ENCODE results near the gene RAI1.

The RAI1 gene

GRCh38 chr17:17770632-17771044, 89.4 kb downstream of the RAI1 start:
- DNase-seq, result no peak

GRCh38 chr17:17771498-17772201, 90.4 kb downstream of the RAI1 start:
- no peak for DNase-seq

DNA sequence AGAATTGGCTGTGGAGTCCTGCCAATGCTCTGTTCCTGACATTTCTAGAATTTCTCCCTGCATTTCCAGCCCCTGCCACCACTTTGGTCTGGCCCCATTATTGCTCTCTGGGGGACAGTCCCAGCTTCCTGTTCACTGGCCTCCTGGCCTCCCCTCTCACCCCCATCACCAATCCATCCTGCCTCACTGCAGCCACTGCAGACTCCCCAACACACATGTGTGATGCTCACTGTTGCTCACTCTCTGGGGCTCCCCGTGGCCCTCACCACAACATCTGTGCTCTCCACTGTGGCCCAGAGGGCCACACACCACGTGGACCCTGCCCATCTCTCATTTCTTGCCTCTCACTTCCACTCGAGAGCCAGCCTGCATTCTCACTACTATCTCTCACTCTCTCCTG, 91.0 kb downstream of the RAI1 start:
- no peak for DNase-seq

DNA sequence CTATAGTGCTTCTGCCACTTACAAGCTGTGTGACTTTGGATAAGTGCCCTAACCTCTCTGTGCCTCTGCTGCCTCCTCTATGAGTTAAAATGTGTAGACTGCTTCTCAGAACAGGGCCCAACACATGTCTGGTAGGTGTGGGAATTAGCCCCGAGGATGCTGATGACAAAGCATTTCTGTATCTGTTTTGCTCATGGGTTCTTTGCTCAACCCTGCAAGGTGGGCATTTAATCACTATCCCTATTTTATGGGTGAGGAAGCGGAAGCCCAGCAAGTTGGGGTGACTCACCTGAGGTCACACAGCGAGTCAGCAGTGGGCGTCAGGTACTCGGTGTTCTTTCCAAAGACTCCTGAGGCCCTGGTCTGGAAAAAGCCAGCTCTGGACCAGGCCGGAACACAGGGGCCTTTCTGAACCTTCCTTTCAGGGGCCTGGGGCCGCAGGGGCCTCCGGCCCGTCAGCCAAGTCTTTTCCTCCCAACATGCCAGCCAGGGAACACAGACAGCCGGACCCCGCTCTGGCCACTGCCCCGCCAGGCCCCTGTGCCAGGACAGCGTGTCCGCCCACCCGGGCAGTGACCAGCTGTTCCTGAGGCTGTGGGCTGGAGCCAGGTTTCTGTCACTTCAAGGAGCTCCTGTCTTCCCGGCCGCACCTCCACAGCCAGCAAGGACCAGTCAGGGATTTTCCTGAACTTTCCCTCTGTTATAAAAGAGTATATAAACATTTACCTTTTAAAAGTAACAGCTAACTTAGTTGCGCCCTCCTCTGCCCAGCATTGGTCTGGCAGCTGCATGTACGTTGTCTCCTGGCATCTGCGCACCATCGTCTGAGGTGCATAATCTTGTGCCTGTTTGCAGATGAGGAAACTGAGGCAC, 93.0 kb downstream of the RAI1 start:
- no peak for DNase-seq

GRCh38 chr17:17776889-17777288, 95.6 kb downstream of the RAI1 start:
- DNase-seq, result no peak

DNA sequence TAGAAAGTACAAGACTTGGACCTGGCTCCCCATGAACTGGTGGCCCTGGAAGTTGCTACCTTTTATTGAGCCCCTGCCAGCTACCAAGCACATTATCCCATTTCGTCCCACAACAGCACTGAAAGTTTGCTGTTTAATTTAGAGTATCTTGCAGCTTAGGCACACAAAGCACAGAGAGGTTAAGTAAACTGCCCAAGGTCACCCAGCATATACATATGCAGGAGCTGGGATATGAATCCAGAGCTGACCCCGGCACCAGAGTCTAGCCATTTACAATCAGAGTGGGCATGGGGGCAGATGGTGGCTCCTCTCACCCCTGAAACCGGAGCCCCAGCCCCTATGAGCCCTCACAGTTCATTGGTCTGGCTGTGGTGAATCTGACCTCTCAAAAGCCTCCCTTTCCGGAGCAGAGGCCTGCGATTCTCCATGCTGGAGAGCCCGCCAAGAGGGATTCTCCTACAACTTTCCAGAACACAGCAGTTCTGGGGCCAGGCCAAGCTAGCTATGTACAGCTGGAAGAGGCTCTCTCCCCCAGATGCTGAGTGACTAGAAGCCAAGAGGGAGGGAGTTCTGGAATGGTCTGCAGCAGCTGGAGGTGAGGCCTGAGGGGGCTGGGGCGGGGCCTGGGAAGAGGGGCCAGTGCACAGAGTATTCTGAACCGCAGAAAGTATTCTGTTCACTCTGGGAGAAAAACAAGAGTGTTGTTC, 97.2 kb downstream of the RAI1 start:
- DNase-seq, result peak; percentile 58

DNA sequence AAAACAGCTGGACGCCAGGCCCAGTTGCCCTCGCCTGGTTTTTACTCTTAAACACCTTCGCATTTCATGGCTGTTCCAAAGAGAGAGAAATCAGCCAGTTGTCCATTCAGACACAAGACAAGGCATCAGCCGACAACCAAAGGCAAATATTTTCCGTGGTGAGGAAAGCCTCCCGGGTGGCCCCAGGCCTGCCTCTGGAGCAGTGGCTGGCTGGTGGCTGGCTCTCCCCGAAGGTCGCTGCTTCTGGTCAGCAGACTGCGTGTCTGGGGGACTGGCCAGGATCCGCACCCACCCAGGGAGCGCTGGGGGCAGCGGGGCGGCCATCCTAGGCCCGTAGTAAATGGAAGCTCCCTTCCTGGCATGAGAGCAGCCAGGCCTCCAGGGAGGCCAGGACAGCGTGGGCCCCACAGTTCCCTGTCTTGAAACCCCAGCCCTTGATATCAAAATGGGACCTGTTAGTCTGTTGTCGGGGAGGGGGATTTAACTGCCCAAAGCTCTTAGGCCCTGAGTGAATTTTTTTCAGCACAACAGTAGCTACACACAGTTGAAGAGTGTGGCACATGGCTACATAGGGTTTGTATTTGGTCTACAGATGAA, 97.9 kb downstream of the RAI1 start:
- DNase-seq, result no peak

GRCh38 chr17:17780922-17781590, 99.8 kb downstream of the RAI1 start:
- peak; percentile 86 for DNase-seq

GRCh38 chr17:17781591-17782496, 100.6 kb downstream of the RAI1 start:
- DNase-seq, result peak; percentile 72

- no peak for DNase-seq
Measured at GRCh38 chr17:17782523-17783115, 101.4 kb downstream of the RAI1 start.

DNA sequence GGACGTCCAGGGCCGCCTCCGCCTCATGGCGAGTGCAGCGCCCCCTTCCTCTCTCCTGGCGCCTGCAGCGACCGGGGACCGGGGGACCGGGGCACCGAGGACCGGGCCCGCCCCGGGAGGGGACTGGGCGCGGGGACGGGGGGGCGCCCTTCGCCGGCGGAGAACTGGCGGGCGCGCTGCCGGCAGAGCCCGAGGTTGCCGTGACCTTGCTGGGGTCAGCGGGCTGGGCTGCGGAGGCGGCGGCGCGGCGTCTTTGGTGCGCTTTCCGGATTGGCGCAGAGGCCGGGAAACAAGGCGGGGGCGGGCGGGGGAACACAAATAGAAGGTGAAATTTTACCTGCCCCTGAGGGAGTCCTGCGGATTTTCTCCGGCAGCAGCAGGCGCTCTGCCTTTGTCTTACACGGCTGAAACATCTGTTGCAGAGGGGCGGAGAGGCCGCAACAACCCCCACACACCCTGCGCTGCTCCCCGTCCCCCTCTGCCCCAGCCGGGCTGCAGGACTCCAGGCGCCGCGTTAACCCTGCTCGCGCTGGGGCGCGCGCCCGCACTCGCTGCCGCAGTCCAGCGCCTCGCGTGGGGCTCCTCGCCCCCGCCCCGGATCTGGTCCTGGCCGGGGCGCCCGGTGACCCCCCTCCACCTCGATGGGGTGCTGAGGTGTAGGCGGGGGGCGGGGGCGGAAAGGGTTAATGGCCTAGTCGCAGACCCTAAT, 102.0 kb downstream of the RAI1 start:
- DNase-seq, result peak; percentile 33

DNA sequence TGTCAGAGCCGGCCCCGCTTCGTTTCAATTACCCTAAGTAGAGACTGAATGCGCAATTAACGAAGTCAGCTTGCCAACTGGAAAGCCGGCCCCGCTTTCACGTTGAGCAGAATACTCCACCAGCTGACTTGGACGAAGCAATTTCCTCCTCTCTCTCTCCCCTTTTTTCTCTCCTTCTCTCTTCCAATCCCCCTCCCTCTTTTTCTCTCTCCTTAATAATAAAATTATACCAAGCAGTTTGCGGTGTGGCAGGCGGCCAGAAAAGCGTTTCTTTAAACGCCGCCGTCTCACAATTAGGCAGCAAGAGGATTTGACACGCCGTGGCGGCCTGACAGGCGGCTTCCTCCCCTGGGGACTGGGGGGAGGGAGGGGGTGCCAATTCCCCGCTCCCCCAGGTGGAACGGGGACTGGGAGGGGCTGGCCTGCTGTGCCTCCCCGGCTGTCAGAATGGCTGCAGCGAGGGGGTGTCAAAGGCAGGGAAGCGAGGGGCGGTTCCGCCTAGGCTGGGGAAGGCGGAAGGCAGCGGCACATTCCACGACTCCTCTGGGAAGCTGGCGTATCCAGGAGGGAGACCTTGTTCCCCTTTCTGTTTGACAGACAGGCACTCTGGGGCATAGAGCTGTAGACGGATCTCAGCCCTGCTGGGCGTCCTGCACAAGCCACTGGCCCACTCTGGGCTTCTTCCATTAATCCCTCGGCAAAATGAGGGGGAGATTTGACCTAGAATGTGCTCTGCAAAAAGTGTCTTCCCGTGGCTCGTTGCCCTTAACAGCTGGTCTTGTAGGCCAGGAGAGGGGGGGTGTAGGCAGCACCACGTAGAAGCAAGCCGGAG, 102.8 kb downstream of the RAI1 start:
- peak; percentile 77 for DNase-seq

DNA sequence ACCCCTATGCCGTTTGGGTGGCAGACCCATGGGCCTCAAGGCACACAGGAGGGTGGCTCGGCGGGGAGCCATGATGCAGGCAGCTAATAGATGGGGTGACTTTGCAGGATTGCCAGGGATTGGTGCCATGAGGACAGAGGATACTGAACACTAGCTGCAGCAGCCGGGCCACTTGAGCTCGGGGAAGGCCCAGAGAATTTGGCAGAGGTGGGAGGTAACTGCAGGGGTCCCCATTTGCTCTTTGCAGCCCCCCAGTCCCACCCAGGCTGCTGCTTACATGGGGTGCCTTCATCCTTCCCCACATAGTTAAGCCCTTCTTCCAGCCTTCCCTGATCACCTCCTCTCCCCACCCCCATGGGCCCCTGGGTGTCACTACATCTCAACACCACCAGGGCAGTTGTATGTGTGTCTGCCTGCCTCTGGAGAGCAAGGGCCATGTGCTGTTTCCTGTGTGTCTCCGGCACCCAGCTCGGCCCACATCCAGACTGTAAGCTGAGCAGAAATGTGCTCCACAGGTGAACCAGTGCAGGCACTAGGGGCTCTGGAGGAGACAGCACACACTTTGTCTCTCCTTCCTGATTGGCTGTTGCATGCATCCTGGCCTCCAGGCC, 103.5 kb downstream of the RAI1 start:
- DNase-seq, result no peak

DNA sequence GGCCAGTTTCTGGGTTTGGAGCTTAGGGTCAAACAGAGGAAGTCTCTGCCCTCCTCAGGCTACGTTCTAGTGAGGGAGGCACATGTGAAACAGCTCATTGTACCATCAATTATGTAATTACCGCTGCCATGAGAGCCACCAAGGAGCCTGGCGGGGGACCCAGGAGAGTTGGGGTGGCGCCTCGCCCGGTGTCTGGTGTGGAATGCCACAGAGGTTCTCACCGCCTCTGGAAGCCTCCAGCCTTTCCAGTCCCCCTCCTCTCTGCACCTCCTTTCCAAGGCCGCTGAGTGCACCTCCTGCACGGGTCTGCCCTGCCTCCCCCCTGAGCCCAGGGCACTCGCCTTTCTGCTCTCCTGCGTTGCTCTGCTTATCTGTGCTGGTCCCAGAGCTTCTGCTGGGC, 104.1 kb downstream of the RAI1 start:
- no peak for DNase-seq

- DNase-seq, result no peak
Measured at GRCh38 chr17:17786998-17787397, 105.7 kb downstream of the RAI1 start.

- DNase-seq, result no peak
Measured at GRCh38 chr17:17787568-17787967, 106.3 kb downstream of the RAI1 start.

- no peak for DNase-seq
Measured at GRCh38 chr17:17788967-17789366, 107.7 kb downstream of the RAI1 start.

- no peak for DNase-seq
Measured at GRCh38 chr17:17789410-17789809, 108.2 kb downstream of the RAI1 start.

Data from fibroblast of skin of right biceps (primary cell).